HepG2 (cell line): ENCODE data around the gene SYPL2. TPM values are rescaled to one million over a fixed set of nuclear protein-coding genes. Genes with fewer than 3 reads are reported as not detected.
A peak's percentile ranks its signal among the peaks of the same experiment; 100 is the strongest.

Source experiments
- ATF7-NPFF ChIP-seq: sonication (generic); formaldehyde crosslinking; IDR thresholded peaks from 2 replicates; pipeline ENCODE4 v1.8.1; 2023; ENCODE audit warnings: mild to moderate bottlenecking, low read depth, missing genetic modification reagents, moderate library complexity
- HIVEP1 ChIP-seq: sonication (generic); formaldehyde crosslinking; IDR thresholded peaks from 2 replicates; pipeline ENCODE4 v1.4.0; 2020; ENCODE audit warnings: mild to moderate bottlenecking, missing genetic modification reagents
- HOXA7 ChIP-seq: sonication (generic); formaldehyde crosslinking; IDR thresholded peaks from 2 replicates; pipeline ENCODE4 v1.8.1; 2022; ENCODE audit warnings: mild to moderate bottlenecking, missing genetic modification reagents, moderate library complexity
- KDM3A ChIP-seq: IDR thresholded peaks from 2 replicates; pipeline ENCODE4 v1.6.1; 2018; ENCODE audit warnings: low read depth, missing compliant biosample characterization
- POLR2AphosphoS2 ChIP-seq: IDR thresholded peaks from 2 replicates; pipeline ENCODE4 v1.6.1; 2011; ENCODE audit warnings: low read depth, low read length, improper control_type of control experiment
- RFX1 ChIP-seq: fragments of 450-650 bp; IDR thresholded peaks from 2 replicates; pipeline ENCODE4 v1.6.1; 2017
- SALL1 ChIP-seq: sonication (generic); formaldehyde crosslinking; IDR thresholded peaks from 2 replicates; pipeline ENCODE4 v1.8.0; 2022; ENCODE audit warnings: mild to moderate bottlenecking, missing genetic modification reagents
- ZBTB1 ChIP-seq: sonication (generic); formaldehyde crosslinking; IDR thresholded peaks from 2 replicates; pipeline ENCODE4 v1.4.0; 2020; ENCODE audit warnings: missing genetic modification reagents, borderline replicate concordance
- ZKSCAN5 ChIP-seq: sonication (generic); formaldehyde crosslinking; IDR thresholded peaks from 2 replicates; pipeline ENCODE4 v1.5.1; 2020; ENCODE audit warnings: mild to moderate bottlenecking, missing genetic modification reagents
- ZNF274 ChIP-seq: sonication (generic); formaldehyde crosslinking; IDR thresholded peaks from 2 replicates; pipeline ENCODE4 v1.5.1; 2020; ENCODE audit warnings: mild to moderate bottlenecking, missing genetic modification reagents
- ZNF282 ChIP-seq: fragments of 450-650 bp; IDR thresholded peaks from 2 replicates; pipeline ENCODE4 v1.6.1; 2018; ENCODE audit not compliant: partially characterized antibody
- ZNF788 ChIP-seq: sonication (generic); formaldehyde crosslinking; IDR thresholded peaks from 2 replicates; pipeline ENCODE4 v1.5.0; 2020; ENCODE audit warnings: mild to moderate bottlenecking, missing genetic modification reagents, borderline replicate concordance
- polyA plus RNA-seq, 8 experiments: library from polyadenylated mRNA; depleted of rRNA in 3 of 8; stranded (reverse) in 7 of 8; unstranded in 1 of 8; fragments of >200 nt; fragmentation: Illumina TruSeq in 4 of 8; extraction: Trizol in 4 of 8; gene quantifications; 2 replicates each; pipeline versions ENCODE4 v1.2.1 to v1.2.3, GENCODE V29; 2011 to 2016; ENCODE audit warnings: low read depth in 4 of 8, missing spikeins in 1 of 8, mixed read lengths in 1 of 8; ENCODE audit not compliant: insufficient read depth in 1 of 8
- total RNA-seq, 5 experiments: library from RNA; depleted of rRNA; stranded (reverse); fragments of >200 nt; fragmentation: Illumina TruSeq; extraction: Trizol; gene quantifications; 2 replicates each; pipeline ENCODE4 v1.2.3, GENCODE V29; 2016; ENCODE audit warnings: low read depth in 1 of 5
- TF ChIP-seq, protein P1 (sequence below): sonication (generic); formaldehyde crosslinking; IDR thresholded peaks from 2 replicates; pipeline ENCODE4 v1.4.0; 2020; ENCODE audit warnings: missing genetic modification reagents
- TF ChIP-seq, protein P2 (sequence below): sonication (generic); formaldehyde crosslinking; IDR thresholded peaks from 2 replicates; pipeline ENCODE4 v1.9.0; 2021; ENCODE audit warnings: mild to moderate bottlenecking, missing genetic modification reagents
- TF ChIP-seq, protein P3 (sequence below): sonication (generic); formaldehyde crosslinking; IDR thresholded peaks from 2 replicates; pipeline ENCODE4 v1.8.1; 2023; ENCODE audit warnings: mild to moderate bottlenecking, inconsistent platforms, moderate library complexity, missing genetic modification reagents, borderline replicate concordance
- TF ChIP-seq, protein P4 (sequence below): sonication (generic); formaldehyde crosslinking; IDR thresholded peaks from 2 replicates; pipeline ENCODE4 v1.8.1; 2023; ENCODE audit warnings: missing genetic modification reagents, mild to moderate bottlenecking, borderline replicate concordance

Gene SYPL2
- total and polyA plus RNA-seq, 2 of the 13 experiments (the other 11 are each of a cell fraction or from before 2014, with no cell fraction given), result 0.17 to 0.24 TPM

DNA sequence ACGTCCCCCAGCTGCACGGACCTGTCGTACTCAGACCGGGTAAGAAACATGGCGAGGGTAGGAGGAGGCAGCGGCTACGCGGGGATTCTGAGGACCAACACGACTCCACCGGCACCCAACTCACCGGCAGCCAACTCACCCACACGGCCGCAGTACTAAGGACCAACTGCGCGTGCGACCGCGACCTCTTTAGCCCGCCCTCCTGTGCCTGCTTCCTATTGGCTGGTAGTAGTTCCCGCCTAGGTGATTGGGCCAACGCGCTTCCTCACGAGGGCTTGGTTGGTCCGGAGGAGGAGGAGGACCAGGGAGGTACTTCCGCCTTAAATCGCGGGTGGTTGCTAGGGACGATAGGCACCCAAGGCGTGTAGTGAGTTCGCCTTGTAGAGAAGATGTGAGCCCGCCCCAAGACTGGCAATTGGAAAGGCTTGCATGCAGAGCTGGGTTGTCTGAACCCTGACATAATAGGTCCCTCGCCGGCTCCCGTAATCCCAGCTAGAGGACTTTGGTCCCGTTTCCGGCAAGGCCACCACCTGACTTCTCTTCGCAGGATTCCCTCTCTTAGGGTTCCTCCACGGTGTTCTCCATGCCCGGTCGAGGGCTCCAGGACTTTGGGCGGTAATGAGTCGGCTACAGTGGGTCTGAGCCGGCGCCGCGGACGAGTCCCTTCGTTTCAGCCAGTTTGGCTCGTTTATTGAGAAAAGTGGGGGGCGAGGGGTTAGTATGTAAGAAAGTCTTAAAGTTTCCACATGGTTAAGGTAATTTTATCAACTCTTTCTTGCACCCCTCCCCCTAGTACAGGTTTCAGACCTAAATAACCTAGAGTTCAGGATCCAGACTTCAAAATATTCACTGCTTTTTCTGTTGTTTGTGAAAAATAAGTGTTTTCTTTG, 39.8 kb upstream of the SYPL2 start, which contains the start of gene PSMA5 (continued):
- TF ChIP-seq KDM3A (CRISPR knock-in tag) (peak; percentile 72; the same call in 1 of the 2 replicates), HOXA7 (CRISPR knock-in tag) (no peak), ZBTB1 (no peak), SALL1 (CRISPR knock-in tag) (peak; percentile 79), POLR2AphosphoS2 (peak; percentile 80; the same call in 1 of the 2 replicates), ZKSCAN5 (CRISPR knock-in tag) (no peak), HIVEP1 (CRISPR knock-in tag) (peak; percentile 74), ZNF282 (no peak), ZNF274 (CRISPR knock-in tag) (no peak), RFX1 (peak; percentile 85), ZNF788 (CRISPR knock-in tag) (peak; percentile 74; the same call in 1 of the 2 replicates), ATF7-NPFF (CRISPR knock-in tag) (peak; percentile 74)
- TF ChIP-seq, protein P1, sequence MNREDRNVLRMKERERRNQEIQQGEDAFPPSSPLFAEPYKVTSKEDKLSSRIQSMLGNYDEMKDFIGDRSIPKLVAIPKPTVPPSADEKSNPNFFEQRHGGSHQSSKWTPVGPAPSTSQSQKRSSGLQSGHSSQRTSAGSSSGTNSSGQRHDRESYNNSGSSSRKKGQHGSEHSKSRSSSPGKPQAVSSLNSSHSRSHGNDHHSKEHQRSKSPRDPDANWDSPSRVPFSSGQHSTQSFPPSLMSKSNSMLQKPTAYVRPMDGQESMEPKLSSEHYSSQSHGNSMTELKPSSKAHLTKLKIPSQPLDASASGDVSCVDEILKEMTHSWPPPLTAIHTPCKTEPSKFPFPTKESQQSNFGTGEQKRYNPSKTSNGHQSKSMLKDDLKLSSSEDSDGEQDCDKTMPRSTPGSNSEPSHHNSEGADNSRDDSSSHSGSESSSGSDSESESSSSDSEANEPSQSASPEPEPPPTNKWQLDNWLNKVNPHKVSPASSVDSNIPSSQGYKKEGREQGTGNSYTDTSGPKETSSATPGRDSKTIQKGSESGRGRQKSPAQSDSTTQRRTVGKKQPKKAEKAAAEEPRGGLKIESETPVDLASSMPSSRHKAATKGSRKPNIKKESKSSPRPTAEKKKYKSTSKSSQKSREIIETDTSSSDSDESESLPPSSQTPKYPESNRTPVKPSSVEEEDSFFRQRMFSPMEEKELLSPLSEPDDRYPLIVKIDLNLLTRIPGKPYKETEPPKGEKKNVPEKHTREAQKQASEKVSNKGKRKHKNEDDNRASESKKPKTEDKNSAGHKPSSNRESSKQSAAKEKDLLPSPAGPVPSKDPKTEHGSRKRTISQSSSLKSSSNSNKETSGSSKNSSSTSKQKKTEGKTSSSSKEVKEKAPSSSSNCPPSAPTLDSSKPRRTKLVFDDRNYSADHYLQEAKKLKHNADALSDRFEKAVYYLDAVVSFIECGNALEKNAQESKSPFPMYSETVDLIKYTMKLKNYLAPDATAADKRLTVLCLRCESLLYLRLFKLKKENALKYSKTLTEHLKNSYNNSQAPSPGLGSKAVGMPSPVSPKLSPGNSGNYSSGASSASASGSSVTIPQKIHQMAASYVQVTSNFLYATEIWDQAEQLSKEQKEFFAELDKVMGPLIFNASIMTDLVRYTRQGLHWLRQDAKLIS, result 0 out of 2 replicates have a peak, but pooled peaks have one; percentile 84
- TF ChIP-seq, protein P2, sequence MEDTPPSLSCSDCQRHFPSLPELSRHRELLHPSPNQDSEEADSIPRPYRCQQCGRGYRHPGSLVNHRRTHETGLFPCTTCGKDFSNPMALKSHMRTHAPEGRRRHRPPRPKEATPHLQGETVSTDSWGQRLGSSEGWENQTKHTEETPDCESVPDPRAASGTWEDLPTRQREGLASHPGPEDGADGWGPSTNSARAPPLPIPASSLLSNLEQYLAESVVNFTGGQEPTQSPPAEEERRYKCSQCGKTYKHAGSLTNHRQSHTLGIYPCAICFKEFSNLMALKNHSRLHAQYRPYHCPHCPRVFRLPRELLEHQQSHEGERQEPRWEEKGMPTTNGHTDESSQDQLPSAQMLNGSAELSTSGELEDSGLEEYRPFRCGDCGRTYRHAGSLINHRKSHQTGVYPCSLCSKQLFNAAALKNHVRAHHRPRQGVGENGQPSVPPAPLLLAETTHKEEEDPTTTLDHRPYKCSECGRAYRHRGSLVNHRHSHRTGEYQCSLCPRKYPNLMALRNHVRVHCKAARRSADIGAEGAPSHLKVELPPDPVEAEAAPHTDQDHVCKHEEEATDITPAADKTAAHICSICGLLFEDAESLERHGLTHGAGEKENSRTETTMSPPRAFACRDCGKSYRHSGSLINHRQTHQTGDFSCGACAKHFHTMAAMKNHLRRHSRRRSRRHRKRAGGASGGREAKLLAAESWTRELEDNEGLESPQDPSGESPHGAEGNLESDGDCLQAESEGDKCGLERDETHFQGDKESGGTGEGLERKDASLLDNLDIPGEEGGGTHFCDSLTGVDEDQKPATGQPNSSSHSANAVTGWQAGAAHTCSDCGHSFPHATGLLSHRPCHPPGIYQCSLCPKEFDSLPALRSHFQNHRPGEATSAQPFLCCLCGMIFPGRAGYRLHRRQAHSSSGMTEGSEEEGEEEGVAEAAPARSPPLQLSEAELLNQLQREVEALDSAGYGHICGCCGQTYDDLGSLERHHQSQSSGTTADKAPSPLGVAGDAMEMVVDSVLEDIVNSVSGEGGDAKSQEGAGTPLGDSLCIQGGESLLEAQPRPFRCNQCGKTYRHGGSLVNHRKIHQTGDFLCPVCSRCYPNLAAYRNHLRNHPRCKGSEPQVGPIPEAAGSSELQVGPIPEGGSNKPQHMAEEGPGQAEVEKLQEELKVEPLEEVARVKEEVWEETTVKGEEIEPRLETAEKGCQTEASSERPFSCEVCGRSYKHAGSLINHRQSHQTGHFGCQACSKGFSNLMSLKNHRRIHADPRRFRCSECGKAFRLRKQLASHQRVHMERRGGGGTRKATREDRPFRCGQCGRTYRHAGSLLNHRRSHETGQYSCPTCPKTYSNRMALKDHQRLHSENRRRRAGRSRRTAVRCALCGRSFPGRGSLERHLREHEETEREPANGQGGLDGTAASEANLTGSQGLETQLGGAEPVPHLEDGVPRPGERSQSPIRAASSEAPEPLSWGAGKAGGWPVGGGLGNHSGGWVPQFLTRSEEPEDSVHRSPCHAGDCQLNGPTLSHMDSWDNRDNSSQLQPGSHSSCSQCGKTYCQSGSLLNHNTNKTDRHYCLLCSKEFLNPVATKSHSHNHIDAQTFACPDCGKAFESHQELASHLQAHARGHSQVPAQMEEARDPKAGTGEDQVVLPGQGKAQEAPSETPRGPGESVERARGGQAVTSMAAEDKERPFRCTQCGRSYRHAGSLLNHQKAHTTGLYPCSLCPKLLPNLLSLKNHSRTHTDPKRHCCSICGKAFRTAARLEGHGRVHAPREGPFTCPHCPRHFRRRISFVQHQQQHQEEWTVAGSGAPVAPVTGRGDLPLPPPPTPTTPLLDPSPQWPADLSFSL (CRISPR knock-in tag), result no peak
- TF ChIP-seq, protein P3, sequence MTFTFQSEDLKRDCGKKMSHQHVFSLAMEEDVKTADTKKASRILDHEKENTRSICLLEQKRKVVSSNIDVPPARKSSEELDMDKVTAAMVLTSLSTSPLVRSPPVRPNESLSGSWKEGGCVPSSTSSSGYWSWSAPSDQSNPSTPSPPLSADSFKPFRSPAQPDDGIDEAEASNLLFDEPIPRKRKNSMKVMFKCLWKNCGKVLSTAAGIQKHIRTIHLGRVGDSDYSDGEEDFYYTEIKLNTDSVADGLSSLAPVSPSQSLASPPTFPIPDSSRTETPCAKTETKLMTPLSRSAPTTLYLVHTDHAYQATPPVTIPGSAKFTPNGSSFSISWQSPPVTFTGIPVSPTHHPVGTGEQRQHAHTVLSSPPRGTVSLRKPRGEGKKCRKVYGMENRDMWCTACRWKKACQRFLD, result no peak
- TF ChIP-seq, protein P4, sequence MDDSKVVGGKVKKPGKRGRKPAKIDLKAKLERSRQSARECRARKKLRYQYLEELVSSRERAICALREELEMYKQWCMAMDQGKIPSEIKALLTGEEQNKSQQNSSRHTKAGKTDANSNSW (CRISPR knock-in tag), result peak; percentile 3; the same call in 1 of the 2 replicates
